Dermis blood vessel endothelial cell (primary cell): ENCODE data around the gene SPATS2L. TPM values are rescaled to one million over a fixed set of nuclear protein-coding genes. Genes with fewer than 3 reads are reported as not detected.

Source experiments
- DNase-seq: peaks from one replicate; pipeline ENCODE4 v3.0.0; 2010
- total RNA-seq: library from RNA; depleted of rRNA; stranded (reverse); fragments of >200 nt; gene quantifications from 2 replicates; pipeline ENCODE4 v1.2.3, GENCODE V29; 2014

Gene SPATS2L
- total RNA-seq, 1 donor from 2014 or later: 21.3 TPM

DNA sequence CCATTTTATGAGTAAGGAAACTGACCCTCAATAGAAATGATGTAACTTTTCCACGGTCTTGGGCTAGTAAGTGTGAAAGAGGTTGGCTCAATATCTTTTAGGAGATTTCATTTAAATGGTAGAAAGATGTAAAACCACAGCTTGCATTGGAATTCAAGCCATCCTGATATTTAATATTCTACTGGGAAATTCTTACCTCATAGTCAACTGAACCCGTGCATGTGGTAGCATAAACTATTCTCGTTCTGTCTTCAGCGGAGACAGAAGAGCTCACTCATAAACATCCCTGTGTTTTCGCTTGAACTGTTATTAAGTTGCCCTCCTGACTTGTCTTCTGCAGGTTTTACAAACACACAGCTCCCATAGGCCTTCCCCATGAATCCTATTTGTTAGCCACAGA lies 8.5 kb upstream of the SPATS2L start:
- no peak for DNase-seq

GRCh38 chr2:200298816-200299215 lies 7.7 kb upstream of the SPATS2L start:
- DNase-seq: no peak

DNA sequence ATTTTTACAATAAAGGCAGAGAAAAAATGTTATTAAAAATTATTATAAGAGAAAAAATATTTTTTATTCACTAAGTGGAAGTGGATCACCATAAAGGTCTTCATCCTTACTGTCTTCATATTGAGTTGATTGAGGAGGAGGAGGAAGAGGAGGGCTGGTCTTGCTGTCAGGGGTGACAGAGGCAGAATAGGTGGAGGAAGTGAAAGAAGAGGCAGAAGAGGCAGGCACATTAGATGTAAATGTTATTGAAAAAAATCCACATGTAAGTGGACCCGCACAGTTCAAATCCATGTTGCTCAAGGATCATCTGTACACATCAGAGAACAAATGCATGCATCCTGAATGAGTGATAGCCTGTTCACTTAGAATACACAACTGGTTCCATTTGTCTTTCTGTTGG lies 6.4 kb upstream of the SPATS2L start:
- DNase-seq: no peak

DNA sequence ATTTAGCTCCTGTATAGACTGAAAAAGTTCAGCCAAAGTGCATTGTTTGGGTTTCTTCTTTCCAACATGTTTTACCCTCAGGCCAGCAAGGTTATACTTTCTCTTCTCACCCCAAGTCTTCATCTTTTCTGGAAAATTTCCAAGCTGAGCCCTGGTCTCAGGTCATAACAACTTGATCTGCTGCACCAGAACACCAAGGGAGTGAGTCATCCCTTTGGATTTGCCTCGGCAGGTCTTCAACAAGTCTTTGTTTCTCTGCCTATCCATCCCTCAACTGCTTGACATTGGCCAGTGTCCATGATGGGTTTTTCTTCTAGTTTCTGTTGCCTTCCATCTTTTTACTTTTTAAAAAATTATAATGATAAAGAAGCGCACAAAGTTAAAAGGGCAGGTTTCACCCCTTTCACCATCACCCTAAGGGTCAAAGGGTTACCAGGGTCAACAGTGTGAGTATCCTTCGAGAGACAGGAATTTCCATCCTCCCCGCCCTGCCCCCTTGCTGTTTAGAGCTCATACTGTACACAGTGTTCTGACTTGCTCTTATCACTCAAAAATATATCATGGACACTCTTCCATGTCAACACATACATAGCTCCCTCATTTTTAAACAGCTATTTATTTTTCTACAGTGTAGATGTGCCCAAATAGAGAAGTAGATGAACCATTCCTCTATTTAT lies 5.7 kb upstream of the SPATS2L start:
- DNase-seq: peak; percentile 18

GRCh38 chr2:200301953-200302858 lies 4.3 kb upstream of the SPATS2L start:
- no peak for DNase-seq

DNA sequence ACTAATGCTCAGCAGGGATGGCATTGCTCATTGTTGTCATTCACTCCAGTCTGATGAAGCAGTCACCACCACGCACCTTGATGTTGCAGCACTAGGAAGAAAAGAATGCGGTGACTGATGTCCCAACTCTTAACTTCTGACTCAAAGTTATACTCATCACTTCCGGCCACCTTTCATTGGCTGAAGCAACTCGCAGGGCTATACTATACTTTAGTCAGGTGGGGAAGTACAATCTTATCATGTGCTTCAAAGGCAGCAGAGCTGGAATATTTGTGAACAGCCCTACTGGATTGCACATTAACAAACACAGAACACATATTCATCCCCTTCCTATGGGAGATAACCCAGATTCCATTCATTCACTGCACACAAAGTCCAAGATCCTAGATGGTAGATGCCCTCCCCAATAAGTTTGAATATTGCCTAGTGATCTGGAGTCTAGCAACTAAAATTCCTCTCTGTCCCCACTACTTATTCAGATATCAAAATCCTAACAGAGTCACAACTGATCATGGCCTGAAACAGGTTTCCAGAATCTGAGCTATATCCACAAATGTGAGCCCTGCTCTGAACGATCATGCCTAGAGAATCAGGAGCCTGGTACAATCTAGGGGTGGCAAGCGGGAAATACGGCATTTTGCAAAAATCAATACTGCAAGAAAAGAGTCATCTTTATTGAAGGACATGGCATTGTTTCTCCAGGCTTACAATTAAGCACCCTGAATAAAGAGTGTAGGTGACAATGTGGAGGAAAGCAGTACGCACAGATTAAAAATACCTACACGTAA lies 3.4 kb upstream of the SPATS2L start:
- DNase-seq: no peak

DNA sequence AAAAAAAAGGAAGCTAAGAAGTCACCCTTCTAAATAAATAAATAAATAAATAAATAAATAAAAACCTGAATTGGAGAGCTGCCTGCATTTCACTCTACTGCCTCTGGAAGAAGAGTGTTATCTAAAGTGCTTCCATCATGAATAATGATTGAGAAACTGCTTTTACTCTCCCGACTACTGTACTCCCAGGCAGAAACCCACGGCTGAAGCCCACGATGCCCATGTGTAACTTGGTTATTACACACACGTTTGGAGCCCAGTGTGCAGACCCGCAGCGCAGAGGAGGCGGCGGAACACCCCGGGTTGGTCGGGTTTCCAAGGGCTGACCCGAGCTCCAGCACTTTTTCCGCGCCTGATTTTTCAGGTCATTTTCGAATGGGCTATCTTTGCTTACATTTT lies 697 bp upstream of the SPATS2L start:
- peak; percentile 50 for DNase-seq

DNA sequence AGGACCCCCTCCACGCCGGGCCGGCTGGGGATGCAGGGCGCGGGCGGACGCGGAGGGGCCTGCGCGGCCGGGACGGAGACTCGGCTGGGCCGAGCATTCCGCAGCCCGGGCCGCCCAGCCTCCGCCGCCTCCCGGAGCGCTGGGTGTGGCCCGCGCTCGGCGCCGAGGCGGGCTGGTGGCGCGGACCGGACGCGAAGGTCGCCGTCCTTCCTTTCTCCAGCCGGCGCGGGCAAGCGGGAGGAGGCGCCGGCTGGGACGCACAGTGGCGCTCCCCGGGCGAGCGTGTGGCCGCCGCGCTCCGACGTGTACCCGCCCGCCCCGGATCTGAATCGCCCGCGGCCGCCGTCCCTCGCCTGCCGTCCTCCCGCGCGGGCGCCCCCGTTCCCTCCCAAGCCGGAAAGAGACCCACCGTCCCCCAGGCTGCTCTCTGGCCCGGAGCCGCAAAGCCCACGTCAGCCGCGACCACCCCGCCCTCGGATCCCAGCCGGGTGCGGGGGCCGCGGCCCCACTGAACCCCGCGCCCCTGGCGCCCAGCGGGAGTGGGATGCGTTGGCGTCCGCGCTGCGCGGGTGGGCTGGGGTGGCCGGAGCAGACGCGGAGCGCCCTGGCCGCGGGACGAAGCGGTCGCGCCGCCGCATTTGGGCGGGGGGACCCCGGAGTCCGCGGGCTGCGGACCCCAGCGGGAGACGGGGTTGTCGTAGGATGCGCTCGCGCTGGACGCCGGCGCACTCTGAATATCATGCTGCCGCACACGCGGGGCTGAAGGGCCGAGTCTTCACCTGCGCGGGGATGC lies 634 bp downstream of the SPATS2L start:
- DNase-seq: peak; percentile 64

- DNase-seq: peak; percentile 24
Observed at GRCh38 chr2:200307724-200308545, 1.4 kb downstream of the SPATS2L start.

DNA sequence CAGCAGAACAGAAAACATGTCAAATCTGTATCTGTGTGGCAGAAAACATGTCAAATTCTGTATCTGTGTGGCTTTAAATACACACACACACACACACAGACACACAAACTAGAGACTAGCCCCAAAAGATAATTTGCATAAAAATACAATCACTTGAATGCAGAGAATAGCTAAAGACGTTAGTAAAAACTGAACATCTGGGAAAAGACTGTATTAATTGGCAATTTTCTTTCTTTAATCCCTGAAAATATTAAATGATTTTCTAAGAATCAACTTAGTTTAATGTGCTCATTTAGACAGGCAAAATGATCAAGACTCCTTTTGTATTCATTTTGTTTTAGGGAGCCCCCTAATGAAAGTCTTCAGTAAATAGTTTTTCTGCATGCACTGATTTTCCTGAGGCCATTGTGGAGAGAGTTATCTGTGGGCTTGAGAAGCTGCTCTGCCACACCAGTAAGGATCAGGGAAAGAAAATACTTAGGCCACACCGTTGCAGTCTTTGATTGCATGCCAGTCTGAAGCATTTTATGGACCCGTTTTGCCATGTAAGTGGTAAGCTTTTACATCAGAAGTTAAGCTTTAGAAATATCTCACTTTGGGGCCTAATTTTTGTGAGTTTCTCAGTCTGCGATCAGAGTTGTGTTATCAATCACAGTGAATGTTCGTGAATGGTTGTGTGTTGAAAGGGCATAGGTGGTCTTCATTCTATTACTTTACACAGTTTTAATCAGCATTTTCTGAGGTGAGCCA lies 2.2 kb downstream of the SPATS2L start:
- DNase-seq: peak; percentile 23

DNA sequence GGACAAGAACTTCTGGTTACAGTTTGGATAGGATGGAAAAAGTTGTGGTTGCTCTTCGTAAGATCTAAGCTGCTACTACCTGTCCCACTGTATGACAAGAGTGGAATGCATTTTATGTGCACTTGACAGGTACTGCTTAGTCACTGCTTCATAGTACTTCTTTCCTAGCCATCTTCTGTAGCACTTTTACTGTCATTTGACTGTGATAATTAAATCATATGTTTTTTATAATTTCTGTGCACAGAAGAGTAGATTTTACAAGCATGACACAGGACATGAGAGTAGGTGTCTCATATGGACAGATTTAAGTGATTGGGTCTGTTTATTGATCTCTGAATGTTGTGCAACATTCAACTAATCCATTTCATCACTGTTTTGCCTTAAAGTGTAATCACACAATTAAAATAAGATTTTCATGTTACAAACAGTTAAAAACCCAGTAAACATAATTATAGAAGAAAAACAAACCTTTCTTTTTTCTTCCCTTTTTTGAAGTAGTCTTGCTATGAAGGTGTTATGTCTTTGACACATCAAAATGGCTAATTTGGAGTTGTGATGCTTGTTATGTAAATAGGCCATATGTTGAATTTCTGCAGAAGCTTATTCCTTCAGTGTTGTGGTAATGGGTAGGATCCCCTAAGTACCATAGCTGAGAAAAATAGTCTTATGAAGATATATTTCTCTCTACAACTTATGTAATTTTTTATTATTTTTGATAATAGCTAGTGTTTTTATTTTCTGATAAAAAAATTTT lies 3.0 kb downstream of the SPATS2L start:
- DNase-seq: no peak

DNA sequence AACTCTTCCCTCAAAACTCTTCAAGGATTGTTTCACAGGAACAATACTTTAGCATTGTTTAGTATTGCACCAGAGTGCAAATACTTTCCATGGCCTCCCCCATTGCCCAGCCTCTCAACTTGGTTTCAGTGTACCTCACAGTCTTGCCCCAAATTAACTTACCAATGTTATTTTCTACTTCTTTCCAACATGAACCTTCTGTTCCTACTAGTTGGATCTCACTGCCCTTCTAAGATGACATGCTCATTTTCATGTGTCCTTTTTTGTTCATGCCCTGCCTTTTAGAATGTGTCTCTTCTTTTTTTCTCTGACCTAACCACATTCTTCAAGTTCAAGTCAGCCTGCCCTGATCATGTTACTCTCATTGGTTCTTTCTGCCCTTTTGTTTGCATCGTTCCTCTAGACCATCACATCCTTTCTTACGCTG lies 4.1 kb downstream of the SPATS2L start:
- no peak for DNase-seq

DNA sequence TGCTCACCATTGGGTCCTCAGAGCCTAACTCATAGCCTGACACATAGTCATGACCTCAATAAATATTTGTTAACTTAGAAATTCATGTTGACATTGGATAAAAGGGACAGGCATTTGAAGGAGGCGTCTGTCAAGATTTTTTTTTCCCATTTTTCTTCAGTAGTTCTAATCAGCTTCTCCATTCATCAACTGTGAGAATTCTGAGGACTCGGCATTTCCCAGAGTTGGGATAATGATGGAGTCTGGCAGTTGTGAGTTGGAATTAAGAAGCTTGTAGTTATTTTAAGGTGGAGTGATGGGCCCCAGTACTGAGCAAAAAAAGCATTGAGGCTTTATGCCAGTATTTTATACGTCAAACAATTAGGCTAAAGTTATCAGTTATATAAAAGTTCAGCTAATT lies 4.6 kb downstream of the SPATS2L start:
- DNase-seq: no peak

DNA sequence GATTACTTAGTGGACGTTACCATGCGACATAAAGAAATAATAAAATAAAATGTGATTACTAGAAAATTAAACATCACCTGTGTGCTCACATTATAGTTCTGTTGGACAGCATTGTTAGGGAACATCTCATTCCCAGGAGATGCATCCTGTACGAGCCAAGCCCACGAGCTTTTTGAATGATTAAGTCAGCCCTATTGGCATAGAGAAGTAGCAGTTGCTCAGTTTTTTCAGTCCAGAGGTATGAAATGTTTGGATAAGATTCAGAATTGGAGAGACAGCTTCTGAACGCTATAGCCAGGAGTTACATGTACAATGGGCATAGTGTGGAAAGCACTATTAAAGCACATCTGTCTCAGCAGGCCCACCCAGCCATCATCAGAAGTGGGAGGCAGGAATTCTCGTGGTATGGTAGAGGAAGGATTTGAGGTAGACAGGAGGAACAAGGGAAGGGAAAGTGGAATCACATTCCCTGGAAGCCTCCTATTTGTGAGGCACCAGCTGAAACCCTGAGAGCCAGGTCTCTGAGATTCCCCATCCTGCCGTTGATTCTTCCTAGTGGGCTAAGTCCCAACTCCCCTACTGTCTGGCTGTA lies 8.6 kb downstream of the SPATS2L start:
- DNase-seq: no peak

- no peak for DNase-seq
Observed at GRCh38 chr2:200317975-200318374, 11.5 kb downstream of the SPATS2L start.

DNA sequence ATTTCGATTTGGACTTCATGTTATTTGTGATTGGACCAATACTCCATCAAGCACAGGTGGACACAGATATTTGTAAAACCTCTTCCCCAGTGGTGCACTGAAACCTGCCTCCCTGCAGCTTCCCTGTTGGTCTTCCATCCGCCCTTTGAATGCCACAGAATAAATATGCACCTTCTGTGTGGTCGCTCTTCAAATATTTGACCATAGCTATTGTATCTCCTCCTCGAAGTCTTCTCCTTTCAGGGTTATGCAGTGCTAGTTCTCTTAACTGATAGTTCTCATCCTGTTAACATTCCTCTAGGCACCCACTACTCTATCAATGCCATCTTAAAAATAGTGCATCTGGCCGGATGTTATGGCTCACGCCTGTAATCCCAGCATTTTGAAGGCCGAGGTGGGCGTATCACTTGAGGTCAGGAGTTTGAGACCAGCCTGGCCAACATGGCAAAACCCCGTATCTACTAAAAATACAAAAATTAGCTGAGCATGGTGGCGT lies 12.5 kb downstream of the SPATS2L start:
- no peak for DNase-seq

DNA sequence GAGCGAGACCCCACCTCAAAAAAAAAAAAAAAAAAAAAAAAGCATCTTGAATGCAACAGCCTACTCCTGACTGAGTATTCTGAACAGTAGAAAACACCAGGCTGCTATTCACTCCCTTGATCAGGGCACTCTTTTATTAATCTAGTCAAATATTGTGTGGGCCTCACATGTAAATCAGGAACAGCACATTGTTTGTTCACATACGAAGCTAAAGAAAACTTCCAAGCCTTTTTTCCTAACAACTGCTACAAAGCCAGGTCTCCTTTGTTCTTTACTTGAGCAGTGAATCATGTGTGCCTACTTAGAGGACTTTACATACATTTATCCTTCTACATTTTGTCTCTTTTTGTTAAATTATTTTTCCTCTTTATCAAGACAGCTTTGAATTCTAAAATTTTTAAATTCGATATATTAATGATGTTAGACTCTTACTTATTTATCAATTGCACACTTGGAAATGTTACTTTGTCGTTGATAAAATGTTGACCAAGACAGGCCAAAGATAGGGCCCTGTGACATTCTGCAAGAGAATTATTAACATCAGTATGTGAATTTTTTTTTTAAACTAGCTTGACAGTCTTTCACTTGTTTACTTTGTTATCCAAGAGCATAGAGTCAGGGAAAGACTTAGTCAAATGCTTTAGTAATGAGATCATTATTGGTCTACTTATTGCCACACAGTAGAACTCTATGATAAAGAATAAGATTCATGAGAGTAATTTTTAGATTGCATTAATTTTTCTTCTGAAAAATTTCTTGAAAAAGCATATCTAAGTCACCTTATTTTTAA lies 13.2 kb downstream of the SPATS2L start:
- DNase-seq: peak; percentile 36

DNA sequence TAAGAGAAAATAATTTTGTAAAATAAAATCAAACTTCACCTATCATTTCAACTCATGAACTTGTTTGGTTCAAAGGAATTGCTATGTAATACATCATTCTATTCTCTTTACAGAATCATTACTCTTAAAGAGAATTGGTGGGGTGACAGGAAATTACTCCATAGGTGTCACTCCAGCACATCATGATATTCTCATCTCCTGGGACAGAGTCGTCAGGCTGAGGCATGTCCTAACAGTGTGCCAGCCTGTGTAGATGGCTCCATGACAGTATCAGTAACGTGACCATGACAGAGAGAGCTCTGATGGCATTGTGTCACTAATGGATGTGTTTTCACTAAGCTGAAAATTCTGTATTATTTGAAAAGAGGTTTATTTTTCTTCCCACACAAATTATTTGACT lies 13.9 kb downstream of the SPATS2L start:
- no peak for DNase-seq
